ENCODE results near the gene CNTN1. TPM values are rescaled to one million over a fixed set of nuclear protein-coding genes. Genes with fewer than 3 reads are reported as not detected.

CNTN1 gene
- total and polyA plus RNA-seq, 12 donors = 0.07 to 0.90 (median 0.21) TPM; not detected in 1

DNA sequence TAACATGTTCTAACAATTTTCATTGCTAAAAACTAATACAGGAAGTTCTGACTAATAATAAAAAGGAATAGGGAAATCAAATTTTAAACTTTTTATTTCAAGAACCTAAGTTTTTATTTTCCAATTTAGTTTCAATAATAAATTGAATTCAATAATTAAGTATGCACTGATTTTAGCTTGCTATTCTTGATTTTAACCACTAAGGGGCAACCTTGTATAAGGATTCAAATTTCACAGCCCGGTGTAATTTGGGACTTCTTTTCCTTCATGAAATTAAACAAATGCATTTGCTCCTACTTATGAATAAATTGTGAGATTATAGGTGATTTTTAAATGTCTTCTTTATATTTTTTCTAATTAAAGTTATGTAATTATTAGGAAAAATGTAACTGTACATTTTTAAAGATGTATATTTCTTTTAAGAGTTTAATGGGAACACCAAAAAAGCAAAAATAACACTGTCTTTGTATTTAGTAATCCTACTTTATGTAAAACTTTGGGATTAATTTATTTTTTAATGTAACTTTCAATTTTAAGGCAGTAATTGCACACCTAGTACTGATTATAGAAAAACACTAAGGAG, 254.5 kb downstream of the CNTN1 start:
- ATAC-seq = no peak
- intact Hi-C loops (cut with DNase I) = loop anchor here in 4 of 10 donors (5.0 to 10.0 kb wide), 3 partner anchors 1076 to 1428 kb away; no protein-coding TSS in a partner anchor
- H3K27me3 ChIP-seq = no peaks in the 10 kb centered on the region
- H3K36me3 ChIP-seq = no peaks in the 10 kb centered on the region
- H3K9me3 ChIP-seq = no peaks in the 10 kb centered on the region
- 2 to 3% methylated on average over 1 of the region's 1 CpG for whole genome bisulfite sequencing, 2 donors
- H3K27ac ChIP-seq = no peak overlapping the region
- no peak for DNase-seq
- no peak overlapping the region for H3K4me3 ChIP-seq
- no peaks in the 10 kb centered on the region for H3K4me1 ChIP-seq
- TF ChIP-seq, protein P1, sequence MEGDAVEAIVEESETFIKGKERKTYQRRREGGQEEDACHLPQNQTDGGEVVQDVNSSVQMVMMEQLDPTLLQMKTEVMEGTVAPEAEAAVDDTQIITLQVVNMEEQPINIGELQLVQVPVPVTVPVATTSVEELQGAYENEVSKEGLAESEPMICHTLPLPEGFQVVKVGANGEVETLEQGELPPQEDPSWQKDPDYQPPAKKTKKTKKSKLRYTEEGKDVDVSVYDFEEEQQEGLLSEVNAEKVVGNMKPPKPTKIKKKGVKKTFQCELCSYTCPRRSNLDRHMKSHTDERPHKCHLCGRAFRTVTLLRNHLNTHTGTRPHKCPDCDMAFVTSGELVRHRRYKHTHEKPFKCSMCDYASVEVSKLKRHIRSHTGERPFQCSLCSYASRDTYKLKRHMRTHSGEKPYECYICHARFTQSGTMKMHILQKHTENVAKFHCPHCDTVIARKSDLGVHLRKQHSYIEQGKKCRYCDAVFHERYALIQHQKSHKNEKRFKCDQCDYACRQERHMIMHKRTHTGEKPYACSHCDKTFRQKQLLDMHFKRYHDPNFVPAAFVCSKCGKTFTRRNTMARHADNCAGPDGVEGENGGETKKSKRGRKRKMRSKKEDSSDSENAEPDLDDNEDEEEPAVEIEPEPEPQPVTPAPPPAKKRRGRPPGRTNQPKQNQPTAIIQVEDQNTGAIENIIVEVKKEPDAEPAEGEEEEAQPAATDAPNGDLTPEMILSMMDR (IDR thresholded peaks at IDR 0.05) = peak; percentile 29 to 74 (median 65)

DNA sequence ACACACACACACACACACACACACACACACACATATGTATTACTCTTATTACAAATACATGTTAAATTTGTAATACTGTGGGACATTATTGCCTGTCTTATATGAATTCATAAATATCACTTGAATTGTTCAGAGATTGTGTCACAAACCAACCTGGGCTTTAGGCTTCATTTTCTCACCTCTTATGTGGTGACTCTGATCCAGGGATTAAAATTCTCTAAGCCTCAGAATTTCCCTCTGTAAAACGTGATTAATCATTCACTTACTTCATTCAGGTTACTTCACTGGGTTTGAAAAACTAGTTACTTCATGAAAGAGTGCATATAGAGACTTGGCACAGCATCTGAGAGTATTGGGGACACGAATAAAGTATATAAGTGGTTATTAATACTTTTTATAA, 255.6 kb downstream of the CNTN1 start:
- intact Hi-C loops (cut with DNase I) = loop anchor here in 4 of 10 donors (5.0 to 10.0 kb wide), 3 partner anchors 1075 to 1427 kb away; no protein-coding TSS in a partner anchor
- H3K4me1 ChIP-seq = peaks cover 0 to 4% (median 0%) of the 10 kb centered on the region in 9 donors
- no peaks in the 10 kb centered on the region for H3K9me3 ChIP-seq
- H3K27ac ChIP-seq = no peak overlapping the region
- H3K27me3 ChIP-seq = no peaks in the 10 kb centered on the region
- ATAC-seq (no peak), DNase-seq (no peak)
- H3K4me3 ChIP-seq = no peak overlapping the region
- no peaks in the 10 kb centered on the region for H3K36me3 ChIP-seq
- TF ChIP-seq, protein P1 (IDR thresholded peaks at IDR 0.05) = no peak
- WGBS, 2 donors = 55 to 67% methylated on average over 2 of the region's 2 CpGs

DNA sequence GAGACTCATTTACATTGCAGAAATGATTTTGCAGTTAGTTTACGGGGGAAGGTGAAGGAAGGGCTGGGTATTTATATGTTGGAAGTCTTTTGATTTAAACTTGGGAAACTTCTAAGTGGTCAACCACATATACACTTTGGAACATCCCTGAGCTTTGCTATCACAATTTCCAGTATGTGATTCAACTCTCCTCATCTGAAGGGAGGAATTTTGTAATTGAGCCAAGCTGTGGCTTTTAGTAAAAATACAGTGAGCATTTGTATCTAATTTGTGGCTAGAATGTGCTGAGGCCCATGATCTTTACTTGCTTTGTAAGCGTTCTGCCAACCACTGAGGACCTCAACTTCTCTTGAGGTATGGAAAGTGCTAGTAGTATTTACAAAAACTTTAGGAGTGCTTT, 260.8 kb downstream of the CNTN1 start:
- no peak for ATAC-seq
- H3K4me3 ChIP-seq = no peak overlapping the region
- H3K27ac ChIP-seq = no peak overlapping the region
- peaks cover 0 to 4% (median 0%) of the 10 kb centered on the region in 9 donors for H3K4me1 ChIP-seq
- no peaks in the 10 kb centered on the region for H3K27me3 ChIP-seq
- intact Hi-C loops (cut with DNase I) = no loop called here
- no peak for DNase-seq
- TF ChIP-seq, protein P1 (IDR thresholded peaks at IDR 0.05) = no peak
- H3K36me3 ChIP-seq = no peaks in the 10 kb centered on the region
- no peaks in the 10 kb centered on the region for H3K9me3 ChIP-seq
- 86 to 91% methylated on average over 2 of the region's 2 CpGs for WGBS, 2 donors

DNA sequence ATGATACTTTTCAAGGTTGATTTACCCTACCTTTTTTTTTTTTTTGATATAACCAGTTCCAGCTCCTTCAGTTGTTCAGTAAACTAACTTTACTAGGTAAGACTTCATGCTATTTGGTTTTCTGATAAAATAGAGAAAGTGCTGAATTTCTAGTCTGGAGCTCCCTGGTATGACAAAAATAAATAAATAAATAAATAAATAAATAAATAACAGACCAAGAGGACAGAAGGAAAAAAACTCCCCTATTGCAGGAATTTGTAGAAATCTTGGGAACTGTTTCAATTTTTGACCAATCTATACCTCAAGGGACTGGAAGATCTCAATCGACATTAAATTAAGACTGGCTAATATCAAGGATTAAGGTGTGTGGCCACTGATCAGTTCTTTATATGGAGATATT, 265.2 kb downstream of the CNTN1 start:
- Histone ChIP-seq H3K9me3 (no peaks in the 10 kb centered on the region), H3K36me3 (no peaks in the 10 kb centered on the region), H3K27me3 (no peaks in the 10 kb centered on the region), H3K4me1 (peaks cover 0 to under 1% (median 0%) of the 10 kb centered on the region in 9 donors), H3K4me3 (no peak overlapping the region), H3K27ac (no peak overlapping the region)
- ATAC-seq (no peak), DNase-seq (no peak)
- intact Hi-C loops (cut with DNase I) = no loop called here
- TF ChIP-seq, protein P1 (IDR thresholded peaks at IDR 0.05) = no peak
- WGBS, 2 donors = 87 to 93% methylated on average over 1 of the region's 1 CpG

Measured in heart right ventricle (tissue), 16 donors.